Activated gamma-delta T cell (primary cell): ENCODE data around the gene SLC6A17.

Experiments
- DNase-seq: peaks from one replicate; lab custom pipeline; 2025; lab: John Stamatoyannopoulos, UW
- total RNA-seq, 2 donors: gene quantifications; one replicate each; lab custom pipeline; 2026; lab: John Stamatoyannopoulos, UW

SLC6A17 gene
- 0 to 0.13 reads per million in 2 donors for total RNA-seq

GRCh38 chr1:110150330-110151174, at the start of gene SLC6A17:
Gene SLC6A17 (plus strand): TSS chr1:110150494. CDS start chr1:110166930, 16,436 bp downstream.
- no peak for DNase-seq

GRCh38 chr1:110102081-110102480, 48.2 kb upstream of the SLC6A17 start:
- no peak for DNase-seq

GRCh38 chr1:110106013-110106941, 44.0 kb upstream of the SLC6A17 start:
- no peak for DNase-seq

- DNase-seq, result no peak
Observed at GRCh38 chr1:110107867-110108469, 42.3 kb upstream of the SLC6A17 start.

GRCh38 chr1:110111081-110111480, 39.2 kb upstream of the SLC6A17 start:
- no peak for DNase-seq

- no peak for DNase-seq
Observed at GRCh38 chr1:110112143-110112542, 38.2 kb upstream of the SLC6A17 start, which contains the start of gene UBL4B. Gene UBL4B (plus strand): TSS chr1:110112443. CDS start chr1:110112535, 92 bp downstream.

GRCh38 chr1:110112656-110113055, 37.6 kb upstream of the SLC6A17 start:
- no peak for DNase-seq

- DNase-seq, result no peak
Observed at GRCh38 chr1:110113551-110113950, 36.7 kb upstream of the SLC6A17 start.

GRCh38 chr1:110114173-110114572, 36.1 kb upstream of the SLC6A17 start:
- no peak for DNase-seq

GRCh38 chr1:110114784-110115183, 35.5 kb upstream of the SLC6A17 start:
- DNase-seq, result no peak

- DNase-seq, result no peak
Observed at GRCh38 chr1:110118636-110119396, 31.5 kb upstream of the SLC6A17 start.

GRCh38 chr1:110119843-110120242, 30.5 kb upstream of the SLC6A17 start:
- no peak for DNase-seq

- DNase-seq, result no peak
Observed at GRCh38 chr1:110120960-110121561, 29.2 kb upstream of the SLC6A17 start.

GRCh38 chr1:110123224-110123623, 27.1 kb upstream of the SLC6A17 start:
- no peak for DNase-seq

GRCh38 chr1:110125810-110126209, 24.5 kb upstream of the SLC6A17 start:
- DNase-seq, result no peak

- DNase-seq, result no peak
Observed at GRCh38 chr1:110130113-110130591, 20.1 kb upstream of the SLC6A17 start.

GRCh38 chr1:110130989-110131388, 19.3 kb upstream of the SLC6A17 start:
- no peak for DNase-seq

- DNase-seq, result no peak
Observed at GRCh38 chr1:110132682-110133081, 17.6 kb upstream of the SLC6A17 start.

- DNase-seq, result no peak
Observed at GRCh38 chr1:110133436-110133835, 16.9 kb upstream of the SLC6A17 start.

- no peak for DNase-seq
Observed at GRCh38 chr1:110134050-110134595, 16.2 kb upstream of the SLC6A17 start.
